Stimulated activated CD4-positive, alpha-beta T cell treated with anti-CD3 and anti-CD28 coated beads, Interleukin-12 subunit alpha, Interleukin-12 subunit beta, amount 100 ng/mL, for 24 hours (primary cell): ENCODE data around the gene N4BP2.
"Not testable (repeated sequence)": the region's sequence is repeated elsewhere in the genome, so short reads cannot be mapped to it uniquely, and the experiment has no call there.

Experiments used
- DNase-seq, 2 experiments: peaks; one replicate each; pipeline ENCODE4 v3.0.0-alpha.2; 2020; ENCODE audit warnings: low read depth in 2 of 2

N4BP2 gene

GRCh38 chr4:40056716-40057585 lies at the start of gene N4BP2:
TSS of gene N4BP2 (plus strand) at chr4:40056850. CDS start at chr4:40097341, 40,491 bp downstream.
- peak; percentile 54 to 55 for DNase-seq

- DNase-seq: no peak
These were observed 40.6 kb upstream of the N4BP2 start for GRCh38 chr4:40016007-40016406.

DNA sequence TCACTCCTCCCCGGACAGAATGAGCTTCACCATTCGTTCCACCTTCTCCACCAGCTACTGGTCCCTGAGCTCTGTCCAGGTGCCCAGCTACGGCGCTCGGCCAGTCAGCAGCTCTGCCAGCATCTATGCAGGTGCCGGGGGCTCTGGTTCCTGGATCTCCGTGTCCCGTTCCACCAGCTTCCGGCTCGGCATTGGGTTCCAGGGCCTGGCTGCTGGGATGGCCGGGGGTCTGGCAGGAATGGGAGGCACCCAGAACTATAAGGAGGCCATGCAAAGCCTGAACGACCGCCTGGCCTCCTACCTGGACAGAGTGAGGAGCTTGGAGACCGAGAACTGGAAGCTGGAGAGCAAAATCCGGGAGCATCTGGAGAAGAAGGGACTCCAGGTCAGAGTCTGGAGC lies 36.4 kb upstream of the N4BP2 start:
- no peak for DNase-seq

GRCh38 chr4:40021116-40021515 lies 35.5 kb upstream of the N4BP2 start:
- DNase-seq: not testable (repeated sequence)

DNA sequence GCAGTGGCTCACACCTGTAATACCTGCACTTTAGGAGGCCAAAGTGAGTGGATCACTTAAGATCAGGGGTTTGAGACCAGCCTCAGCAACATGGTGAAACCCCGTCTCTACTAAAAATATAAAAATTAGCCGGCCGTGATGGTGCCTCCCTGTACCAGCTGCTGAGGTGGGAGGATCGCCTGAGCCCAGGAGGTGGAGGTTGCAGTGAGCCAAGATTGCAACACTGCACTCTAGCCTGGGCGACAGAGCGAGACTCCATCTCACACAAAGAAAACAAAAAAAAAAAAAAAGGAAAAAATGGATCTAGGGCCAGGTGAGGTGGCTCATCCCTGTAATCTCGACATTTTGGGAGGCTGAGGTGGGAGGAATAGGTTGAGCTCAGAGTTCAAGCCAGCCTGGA lies 32.6 kb upstream of the N4BP2 start:
- DNase-seq: not testable (repeated sequence)

DNA sequence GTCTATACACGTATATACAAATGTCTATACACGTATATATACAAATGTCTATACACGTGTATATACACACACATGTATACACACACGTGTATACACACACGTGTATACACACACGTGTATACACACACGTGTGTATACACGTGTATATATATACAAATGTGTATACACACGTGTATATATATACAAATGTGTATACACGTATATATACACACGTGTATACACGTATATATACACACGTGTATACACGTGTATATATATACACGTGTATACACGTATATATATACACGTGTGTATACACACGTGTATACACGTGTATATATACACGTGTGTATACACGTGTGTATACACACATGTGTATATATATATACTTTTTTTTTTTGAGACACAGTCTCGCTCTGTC lies 23.9 kb upstream of the N4BP2 start:
- no peak for DNase-seq

GRCh38 chr4:40033613-40034012 lies 23.0 kb upstream of the N4BP2 start:
- DNase-seq: no peak

DNA sequence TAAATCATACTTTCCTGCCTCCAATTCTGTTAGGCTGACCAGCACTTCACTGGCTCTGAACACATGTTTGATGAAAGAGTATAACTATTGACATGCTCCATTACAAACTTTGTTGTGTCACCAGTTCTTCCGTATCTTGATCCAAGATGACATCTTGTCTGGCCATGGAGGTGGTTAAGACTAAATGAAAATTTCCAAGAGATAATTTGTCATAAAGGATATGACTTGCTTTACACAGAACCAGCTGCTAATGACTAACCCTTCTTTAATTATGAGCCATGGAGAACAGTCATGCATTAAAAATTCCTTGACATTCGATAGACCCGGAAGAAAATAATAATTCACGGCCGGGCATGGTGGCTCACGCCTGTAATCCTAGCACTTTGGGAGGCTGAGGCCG lies 17.7 kb upstream of the N4BP2 start:
- DNase-seq: no peak

GRCh38 chr4:40040908-40041307 lies 15.7 kb upstream of the N4BP2 start:
- DNase-seq: no peak

- no peak for DNase-seq
These were observed 12.9 kb upstream of the N4BP2 start for GRCh38 chr4:40043786-40044185.

DNA sequence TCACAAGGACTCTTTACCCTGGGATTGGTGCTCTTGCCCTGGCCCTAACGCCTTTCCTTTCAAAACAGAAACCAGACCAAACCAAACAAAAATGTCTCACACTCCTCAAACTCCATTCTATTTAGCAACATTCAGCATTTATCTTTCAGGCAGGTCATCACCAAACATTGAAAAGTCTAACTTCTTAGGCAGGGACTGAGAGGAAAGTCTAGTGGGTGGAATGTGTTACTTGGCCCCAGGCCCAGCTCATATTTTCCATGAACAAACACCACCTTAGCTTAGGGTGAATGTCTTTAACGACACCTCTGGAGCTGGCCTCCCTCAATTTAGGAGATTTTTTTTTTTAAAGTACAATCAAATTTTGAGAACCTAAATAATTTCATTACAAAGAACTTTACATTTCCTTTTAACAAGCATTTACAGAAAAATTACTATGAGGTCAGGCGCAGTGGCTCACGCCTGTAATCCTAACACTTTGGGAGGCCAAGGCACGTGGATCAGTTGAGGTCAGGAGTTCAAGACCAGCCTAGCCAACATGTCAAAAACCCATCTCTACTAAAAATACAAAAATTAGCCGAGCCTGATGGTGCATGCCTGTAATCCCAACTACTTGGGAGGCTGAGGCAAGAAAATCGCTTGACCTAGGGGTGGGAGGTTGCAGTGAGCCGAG lies 10.2 kb upstream of the N4BP2 start:
- DNase-seq: peak in 1 of 2 experiments; percentile 29

GRCh38 chr4:40053161-40053560 lies 3.5 kb upstream of the N4BP2 start:
- DNase-seq: no peak

DNA sequence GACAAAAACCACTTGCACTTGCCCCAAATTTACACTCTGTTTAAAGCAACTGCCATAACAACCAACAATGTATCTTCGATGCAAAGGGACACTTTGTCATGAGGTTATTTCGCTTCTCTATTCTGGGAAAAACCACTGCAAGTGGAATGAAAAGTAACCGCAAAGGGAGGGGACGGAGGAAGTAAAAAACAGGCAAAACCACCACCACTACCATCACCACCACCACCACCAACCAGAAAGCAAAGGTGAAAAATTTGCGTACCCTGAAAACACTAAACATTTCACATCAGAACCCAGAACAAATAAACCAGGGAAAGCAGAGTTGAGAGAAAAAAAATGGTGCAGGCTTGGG lies 1.2 kb upstream of the N4BP2 start:
- DNase-seq: peak in 1 of 2 experiments; percentile 52

- DNase-seq: peak; percentile 22 to 29
These were observed 561 bp upstream of the N4BP2 start for GRCh38 chr4:40055863-40056715.

DNA sequence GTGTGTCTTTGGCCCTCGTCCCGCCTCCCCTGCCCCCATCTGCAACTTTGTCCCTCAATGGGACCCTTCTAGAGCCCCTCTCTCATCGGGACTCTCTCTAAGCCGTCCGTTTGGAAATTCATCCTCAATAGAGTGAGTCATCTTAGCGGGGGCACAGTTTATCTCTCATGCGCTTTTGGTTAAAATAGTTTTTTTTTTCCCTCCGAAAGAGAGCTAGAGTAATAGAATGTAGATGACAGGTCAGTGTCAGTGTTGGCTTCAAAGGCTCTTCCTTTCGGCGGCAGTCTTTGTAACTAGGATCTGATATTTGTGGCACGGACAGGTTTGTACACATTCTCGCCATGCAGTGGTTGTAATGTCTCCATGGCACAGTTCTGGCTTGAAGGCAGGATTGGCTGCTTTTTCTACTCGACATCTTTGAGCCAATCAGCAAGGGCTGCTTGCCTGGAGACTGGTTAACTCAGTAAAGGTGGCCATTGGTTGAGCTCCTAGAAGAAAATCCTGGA lies 989 bp downstream of the N4BP2 start:
- DNase-seq: peak; percentile 43 to 45

- DNase-seq: no peak
These were observed 1.5 kb downstream of the N4BP2 start for GRCh38 chr4:40058121-40058520.

DNA sequence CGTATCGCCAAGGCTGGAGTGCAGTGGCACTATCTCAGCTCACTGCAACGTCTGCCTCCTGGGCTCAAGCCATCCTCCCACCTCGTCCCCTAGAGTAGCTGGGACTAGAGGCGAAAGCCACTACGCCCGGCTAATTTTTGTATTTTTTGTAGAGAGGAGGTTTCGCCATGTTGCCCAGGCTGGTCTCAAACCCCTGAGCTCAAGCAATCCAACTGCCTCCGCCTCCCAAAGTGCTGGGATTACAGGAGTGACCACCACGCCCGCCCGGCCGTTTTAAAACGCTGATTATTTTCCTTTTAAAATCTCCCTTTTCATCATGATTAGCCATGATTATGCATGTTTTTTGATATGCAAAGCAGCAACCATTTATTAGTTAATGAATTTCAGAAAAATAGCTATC lies 2.2 kb downstream of the N4BP2 start:
- no peak for DNase-seq

- no peak for DNase-seq
These were observed 2.7 kb downstream of the N4BP2 start for GRCh38 chr4:40059362-40059761.

DNA sequence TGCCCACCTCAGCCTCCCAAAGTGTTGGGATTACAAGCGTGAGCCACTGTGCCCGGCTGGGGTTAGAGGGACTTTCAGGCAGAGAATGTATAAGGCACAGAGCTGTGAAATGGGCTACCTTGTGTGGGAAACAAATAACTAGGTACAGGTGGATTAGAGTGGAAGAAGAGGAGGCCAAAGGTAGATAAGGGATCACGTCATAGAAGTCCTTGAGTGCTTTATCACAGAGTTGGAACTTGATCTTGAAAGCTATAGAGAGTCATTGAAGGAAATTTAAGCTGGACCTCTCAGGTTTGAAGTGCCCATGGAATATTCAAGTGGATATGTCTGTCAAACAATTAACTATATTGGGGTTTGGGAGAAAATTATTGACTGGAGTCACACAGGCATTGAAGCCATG lies 8.4 kb downstream of the N4BP2 start:
- DNase-seq: no peak

DNA sequence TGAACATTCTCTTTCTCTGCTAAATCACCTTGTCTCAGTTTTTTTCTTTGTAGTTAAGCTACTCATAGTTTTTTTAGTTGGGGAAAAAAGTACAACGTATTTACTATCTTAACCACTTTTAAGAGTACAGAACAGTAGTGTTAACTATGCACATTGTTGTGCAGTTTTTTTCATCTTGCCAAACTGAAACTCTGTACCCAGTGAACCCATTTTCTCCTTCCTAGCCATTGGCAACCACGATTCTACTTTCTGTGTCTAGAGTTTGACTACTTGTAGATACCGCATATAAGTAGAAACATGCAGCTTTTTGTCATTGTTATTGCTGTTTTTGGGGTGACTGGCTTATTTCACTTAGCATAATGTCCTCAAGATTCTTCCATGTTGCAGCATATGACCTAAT lies 10.0 kb downstream of the N4BP2 start:
- no peak for DNase-seq

GRCh38 chr4:40070387-40070786 lies 13.7 kb downstream of the N4BP2 start:
- DNase-seq: no peak

DNA sequence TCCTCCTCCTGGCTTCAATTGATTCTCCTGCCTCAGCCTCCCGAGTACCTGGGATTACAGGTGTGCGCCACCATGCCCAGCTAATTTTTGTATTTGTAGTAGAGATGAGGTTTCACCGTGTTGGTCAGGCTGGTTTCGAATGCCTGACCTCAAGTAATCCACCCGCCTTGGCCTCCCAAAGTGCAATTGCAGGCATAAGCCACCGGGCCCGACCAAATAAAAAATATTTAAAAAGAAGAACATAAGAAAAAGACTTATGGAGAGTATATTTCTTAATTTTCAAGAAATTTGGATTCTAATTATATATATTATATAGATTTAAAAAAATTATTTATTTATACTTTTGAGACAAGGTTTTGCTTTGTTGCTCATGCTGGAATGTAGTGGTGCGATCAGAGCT lies 29.8 kb downstream of the N4BP2 start:
- no peak for DNase-seq
